ENCODE data around the gene APBB1. TPM values are rescaled to one million over a fixed set of nuclear protein-coding genes. Genes with fewer than 3 reads are reported as not detected.
"Not testable (repeated sequence)": the region's sequence is repeated elsewhere in the genome, so short reads cannot be mapped to it uniquely, and the experiment has no call there.

Gene APBB1
- total RNA-seq, 2 donors from 2014 or later = 51.5 to 51.6 TPM

- H3K4me3 Mint-ChIP-seq = no peak overlapping the region
- H3K27ac ChIP-seq (ENCODE audit: low read depth, low read length) = no peak overlapping the region
- WGBS, 2 experiments (ENCODE audit: insufficient coverage in 1 of 2, insufficient read length in 1 of 2) = 86 to 100% methylated on average over 1 of the region's 1 CpG
These were observed 21.7 kb downstream of the APBB1 start for GRCh38 chr11:6397156-6397555.

GRCh38 chr11:6395470-6396060 lies 23.3 kb downstream of the APBB1 start:
- no peak overlapping the region for H3K27ac ChIP-seq (ENCODE audit: low read depth, low read length)
- WGBS, 2 experiments (ENCODE audit: insufficient coverage in 1 of 2, insufficient read length in 1 of 2) = 91 to 93% methylated on average over 5 to 16 of the region's 16 CpGs
- no peak for TF ChIP-seq CTCF (conservative IDR thresholded peaks at IDR 0.05)
- no peaks in the 10 kb centered on the region for H3K27me3 ChIP-seq (ENCODE audit: control insufficient read depth, insufficient read depth, low read length, poor library complexity, severe bottlenecking)
- H3K9me3 ChIP-seq (ENCODE audit: control insufficient read depth, low read length) = no peaks in the 10 kb centered on the region
- no peak overlapping the region for H3K9ac ChIP-seq (ENCODE audit: extremely low read depth, low read length, poor library complexity, severe bottlenecking)
- no peak for DNase-seq
- no peak overlapping the region for H3K4me3 ChIP-seq (ENCODE audit: low read length)
- H3K9me3 Mint-ChIP-seq = no peaks in the 10 kb centered on the region
- peaks cover 6% of the 10 kb centered on the region for H3K36me3 ChIP-seq (ENCODE audit: control insufficient read depth, insufficient read depth, low read length)
- H3K4me3 Mint-ChIP-seq = no peak overlapping the region
- H3K27ac Mint-ChIP-seq = no peak overlapping the region
- peaks cover 6% of the 10 kb centered on the region for H3K36me3 Mint-ChIP-seq (ENCODE audit: low read depth)
- H3K27me3 Mint-ChIP-seq (ENCODE audit: insufficient read depth) = no peaks in the 10 kb centered on the region
- no peaks in the 10 kb centered on the region for H3K4me1 ChIP-seq (ENCODE audit: control insufficient read depth, insufficient read depth, low read length)
- peaks cover 8% of the 10 kb centered on the region for H3K4me1 Mint-ChIP-seq

More at GRCh38 chr11:6397156-6397555, 21.7 kb downstream of the APBB1 start:
- Mint-ChIP-seq H3K4me1 (no peaks in the 10 kb centered on the region), H3K36me3 (ENCODE audit: low read depth) (peaks cover 11% of the 10 kb centered on the region), H3K27me3 (ENCODE audit: insufficient read depth) (no peaks in the 10 kb centered on the region), H3K9me3 (no peaks in the 10 kb centered on the region), H3K27ac (no peak overlapping the region)
- DNase-seq = no peak
- no peaks in the 10 kb centered on the region for H3K4me1 ChIP-seq (ENCODE audit: control insufficient read depth, insufficient read depth, low read length)
- no peaks in the 10 kb centered on the region for H3K9me3 ChIP-seq (ENCODE audit: control insufficient read depth, low read length)
- no peak overlapping the region for H3K4me3 ChIP-seq (ENCODE audit: low read length)
- no peak overlapping the region for H3K9ac ChIP-seq (ENCODE audit: extremely low read depth, low read length, poor library complexity, severe bottlenecking)
- TF ChIP-seq CTCF (conservative IDR thresholded peaks at IDR 0.05) = no peak
- peaks cover 9% of the 10 kb centered on the region for H3K36me3 ChIP-seq (ENCODE audit: control insufficient read depth, insufficient read depth, low read length)
- H3K27me3 ChIP-seq (ENCODE audit: control insufficient read depth, insufficient read depth, low read length, poor library complexity, severe bottlenecking) = no peaks in the 10 kb centered on the region

- Histone ChIP-seq H3K4me1 (ENCODE audit: control insufficient read depth, insufficient read depth, low read length) (no peaks in the 10 kb centered on the region), H3K36me3 (ENCODE audit: control insufficient read depth, insufficient read depth, low read length) (peaks cover 3% of the 10 kb centered on the region), H3K9me3 (ENCODE audit: control insufficient read depth, low read length) (no peaks in the 10 kb centered on the region), H3K27me3 (ENCODE audit: control insufficient read depth, insufficient read depth, low read length, poor library complexity, severe bottlenecking) (no peaks in the 10 kb centered on the region), H3K4me3 (ENCODE audit: low read length) (no peak overlapping the region), H3K9ac (ENCODE audit: extremely low read depth, low read length, poor library complexity, severe bottlenecking) (no peak overlapping the region), H3K27ac (ENCODE audit: low read depth, low read length) (no peak overlapping the region)
- H3K27ac Mint-ChIP-seq = no peak overlapping the region
- peaks cover 15% of the 10 kb centered on the region for H3K4me1 Mint-ChIP-seq
- H3K36me3 Mint-ChIP-seq (ENCODE audit: low read depth) = peaks cover 1% of the 10 kb centered on the region
- H3K27me3 Mint-ChIP-seq (ENCODE audit: insufficient read depth) = no peaks in the 10 kb centered on the region
- no peak for TF ChIP-seq CTCF (conservative IDR thresholded peaks at IDR 0.05)
- no peak for DNase-seq
- 95 to 96% methylated on average over 4 to 16 of the region's 16 CpGs for WGBS, 2 experiments (ENCODE audit: insufficient coverage in 1 of 2, insufficient read length in 1 of 2)
- H3K4me3 Mint-ChIP-seq = no peak overlapping the region
- no peaks in the 10 kb centered on the region for H3K9me3 Mint-ChIP-seq
These were observed 24.8 kb downstream of the APBB1 start for GRCh38 chr11:6393989-6394670.

- not testable (repeated sequence) for H3K36me3 ChIP-seq (ENCODE audit: control insufficient read depth, insufficient read depth, low read length); H3K9me3 ChIP-seq (ENCODE audit: control insufficient read depth, low read length); DNase-seq; H3K4me3 ChIP-seq (ENCODE audit: low read length); H3K27me3 Mint-ChIP-seq (ENCODE audit: insufficient read depth); H3K36me3 Mint-ChIP-seq (ENCODE audit: low read depth); H3K27me3 ChIP-seq (ENCODE audit: control insufficient read depth, insufficient read depth, low read length, poor library complexity, severe bottlenecking); H3K27ac Mint-ChIP-seq; H3K9me3 Mint-ChIP-seq; H3K9ac ChIP-seq (ENCODE audit: extremely low read depth, low read length, poor library complexity, severe bottlenecking); H3K4me1 ChIP-seq (ENCODE audit: control insufficient read depth, insufficient read depth, low read length); H3K27ac ChIP-seq (ENCODE audit: low read depth, low read length)
- WGBS, 2 experiments (ENCODE audit: insufficient coverage in 1 of 2, insufficient read length in 1 of 2) = 100% methylated on average over 2 of the region's 4 CpGs; no CpG with 5 or more reads in 1 of the 2 experiments
- Mint-ChIP-seq H3K4me1 (peaks cover 27% of the 10 kb centered on the region), H3K4me3 (peak overlapping the region; percentile 24)
These were observed 26.6 kb downstream of the APBB1 start for GRCh38 chr11:6392251-6392650.

Measured in endodermal cell (in vitro differentiated cells).